Loucy (cell line): ENCODE results near the gene FTO.

Experiments used
- H2AFZ ChIP-seq: fragments of 200-600 bp; sonication (generic); 2 replicates; pipeline ENCODE4 v1.6.0; 2016; ENCODE audit warnings: antibody characterized with exemption, mild to moderate bottlenecking, low read length, moderate library complexity
- H3F3A ChIP-seq: fragments of 200-600 bp; 2 replicates; pipeline ENCODE4 v1.6.0; 2016; ENCODE audit warnings: antibody characterized with exemption, low read depth, mild to moderate bottlenecking
- H3K27me3 ChIP-seq: fragments of 200-600 bp; sonication (generic); 2 replicates; pipeline ENCODE4 v1.6.1; 2014; ENCODE audit warnings: low read length, mild to moderate bottlenecking; ENCODE audit not compliant: insufficient read depth, poor library complexity, severe bottlenecking
- H3K36me3 ChIP-seq: fragments of 200-600 bp; sonication (generic); 2 replicates; pipeline ENCODE4 v1.6.1; 2016; ENCODE audit warnings: low read length; ENCODE audit not compliant: insufficient read depth
- H3K4me1 ChIP-seq: fragments of 200-600 bp; sonication (generic); 2 replicates; pipeline ENCODE4 v1.5.1; 2014; ENCODE audit warnings: low read length, mild to moderate bottlenecking; ENCODE audit not compliant: insufficient read depth, poor library complexity, severe bottlenecking
- H3K4me2 ChIP-seq: fragments of 200-600 bp; sonication (generic); 2 replicates; pipeline ENCODE4 v1.6.0; 2014; ENCODE audit warnings: antibody characterized with exemption, low read length, low read depth, mild to moderate bottlenecking; ENCODE audit not compliant: poor library complexity, severe bottlenecking
- H3K4me3 ChIP-seq: fragments of 200-600 bp; sonication (generic); 2 replicates; pipeline ENCODE4 v1.5.1; 2014; ENCODE audit warnings: low read length, mild to moderate bottlenecking, mixed read lengths; ENCODE audit not compliant: poor library complexity, severe bottlenecking
- H3K79me2 ChIP-seq: fragments of 200-600 bp; sonication (generic); 2 replicates; pipeline ENCODE4 v1.6.1; 2014; ENCODE audit warnings: low read length; ENCODE audit not compliant: insufficient read depth
- H3K9ac ChIP-seq: fragments of 200-600 bp; sonication (generic); 2 replicates; pipeline ENCODE4 v1.6.0; 2014; ENCODE audit warnings: mild to moderate bottlenecking, low read depth, low read length, moderate library complexity; ENCODE audit not compliant: poor library complexity, severe bottlenecking
- H3K9me2 ChIP-seq: fragments of 200-600 bp; sonication (generic); replicated peaks from 2 replicates; pipeline ENCODE4 v1.6.1; 2016; ENCODE audit warnings: low read depth, low read length, mixed read lengths
- H3K9me3 ChIP-seq: fragments of 200-600 bp; sonication (generic); 2 replicates; pipeline ENCODE4 v1.6.1; 2014; ENCODE audit warnings: mild to moderate bottlenecking, antibody characterized with exemption, low read length, low read depth; ENCODE audit not compliant: insufficient read depth
- H4K20me1 ChIP-seq: fragments of 200-600 bp; sonication (generic); 2 replicates; pipeline ENCODE4 v1.6.0; 2014; ENCODE audit warnings: antibody characterized with exemption, low read length, mild to moderate bottlenecking; ENCODE audit not compliant: insufficient read depth, poor library complexity, severe bottlenecking
- EZH2phosphoT487 ChIP-seq: fragments of 200-600 bp; IDR thresholded peaks from 2 replicates; pipeline ENCODE4 v1.6.1; 2018; ENCODE audit warnings: antibody characterized with exemption, mild to moderate bottlenecking, moderate library complexity, borderline replicate concordance
- TF ChIP-seq, protein P1 (sequence below): fragments of 200-600 bp; sonication (generic); conservative IDR thresholded peaks from 2 replicates; pipeline ENCODE4 v1.5.1; 2014; ENCODE audit warnings: mild to moderate bottlenecking, antibody characterized with exemption, low read length

Gene FTO

DNA sequence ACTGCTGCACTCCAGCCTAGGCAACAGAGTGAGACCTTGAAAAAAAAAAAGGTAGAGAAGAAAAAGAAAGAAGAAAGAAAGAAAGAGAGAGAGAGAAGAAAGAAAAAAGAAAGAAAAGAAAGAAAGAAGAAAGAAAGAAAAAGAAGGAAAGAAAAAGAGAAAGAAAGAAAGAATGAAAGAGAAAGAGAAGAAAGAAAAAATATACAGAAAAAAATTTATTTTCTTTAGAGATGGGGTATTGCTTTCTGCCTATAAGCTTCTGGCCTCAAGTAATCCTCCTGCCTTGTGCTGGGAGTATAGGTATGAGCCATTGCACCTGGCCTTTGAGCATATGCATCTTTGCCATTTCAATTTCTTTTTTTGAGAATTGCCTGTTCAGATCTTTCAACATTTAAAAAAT is 425.9 kb downstream of the FTO start:
- Histone ChIP-seq H3K79me2 (no peaks in the 10 kb centered on the region), H3K4me1 (peaks cover 4% of the 10 kb centered on the region), H2AFZ (no peak overlapping the region), H3K4me3 (no peak overlapping the region), H3K9ac (no peak overlapping the region), H3F3A (no peaks in the 10 kb centered on the region), H3K9me3 (no peaks in the 10 kb centered on the region), H3K36me3 (no peaks in the 10 kb centered on the region), H3K4me2 (no peak overlapping the region), H3K27me3 (no peaks in the 10 kb centered on the region), H4K20me1 (no peaks in the 10 kb centered on the region), H3K9me2 (no peaks in the 10 kb centered on the region)
- TF ChIP-seq, protein P1, sequence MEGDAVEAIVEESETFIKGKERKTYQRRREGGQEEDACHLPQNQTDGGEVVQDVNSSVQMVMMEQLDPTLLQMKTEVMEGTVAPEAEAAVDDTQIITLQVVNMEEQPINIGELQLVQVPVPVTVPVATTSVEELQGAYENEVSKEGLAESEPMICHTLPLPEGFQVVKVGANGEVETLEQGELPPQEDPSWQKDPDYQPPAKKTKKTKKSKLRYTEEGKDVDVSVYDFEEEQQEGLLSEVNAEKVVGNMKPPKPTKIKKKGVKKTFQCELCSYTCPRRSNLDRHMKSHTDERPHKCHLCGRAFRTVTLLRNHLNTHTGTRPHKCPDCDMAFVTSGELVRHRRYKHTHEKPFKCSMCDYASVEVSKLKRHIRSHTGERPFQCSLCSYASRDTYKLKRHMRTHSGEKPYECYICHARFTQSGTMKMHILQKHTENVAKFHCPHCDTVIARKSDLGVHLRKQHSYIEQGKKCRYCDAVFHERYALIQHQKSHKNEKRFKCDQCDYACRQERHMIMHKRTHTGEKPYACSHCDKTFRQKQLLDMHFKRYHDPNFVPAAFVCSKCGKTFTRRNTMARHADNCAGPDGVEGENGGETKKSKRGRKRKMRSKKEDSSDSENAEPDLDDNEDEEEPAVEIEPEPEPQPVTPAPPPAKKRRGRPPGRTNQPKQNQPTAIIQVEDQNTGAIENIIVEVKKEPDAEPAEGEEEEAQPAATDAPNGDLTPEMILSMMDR: no peak
- TF ChIP-seq EZH2phosphoT487: no peak

DNA sequence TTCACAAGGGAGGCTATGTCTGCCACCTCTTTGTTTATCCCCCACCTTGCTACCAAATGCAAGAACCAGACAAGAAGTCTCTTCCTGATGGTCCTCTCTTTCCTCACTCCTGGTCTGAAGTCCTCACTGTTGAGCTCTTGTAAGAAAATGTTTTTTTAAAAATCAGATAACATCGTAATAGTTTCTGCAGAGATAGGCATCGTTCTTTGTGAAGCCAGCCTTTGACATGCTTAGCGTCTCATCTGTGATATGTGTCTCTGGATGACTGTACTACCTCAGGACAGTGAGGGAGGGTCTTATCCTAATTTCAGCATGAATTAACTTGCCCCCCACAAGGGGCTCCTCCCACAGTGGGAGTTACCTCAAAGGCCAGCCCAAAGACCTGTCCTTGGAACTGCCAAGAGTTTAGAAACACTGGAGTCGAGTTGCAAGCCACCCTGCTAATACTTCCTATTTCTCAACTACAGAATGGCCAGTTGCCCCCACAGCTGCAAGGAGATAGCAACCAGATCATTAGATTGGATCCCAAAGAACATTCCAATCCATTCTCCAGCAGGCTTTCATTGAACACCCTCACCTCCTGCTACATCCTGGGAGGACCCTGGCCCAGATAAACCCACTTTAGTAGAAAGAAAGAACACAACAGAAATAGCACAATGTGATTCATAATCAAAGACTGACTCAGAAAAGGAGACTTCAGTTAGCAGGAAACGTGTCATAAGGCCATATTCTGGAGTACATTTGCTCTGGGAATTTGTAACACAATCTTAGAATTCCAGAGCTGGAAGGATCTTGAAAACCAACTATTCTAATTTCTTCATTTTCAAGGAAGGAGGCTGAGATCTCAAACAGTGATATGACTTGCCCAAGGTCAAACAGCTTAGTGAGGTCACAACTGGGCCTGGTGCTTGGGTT is 431.7 kb downstream of the FTO start:
- H4K20me1 ChIP-seq: no peaks in the 10 kb centered on the region
- TF ChIP-seq, protein P1: no peak
- TF ChIP-seq EZH2phosphoT487: no peak
- no peaks in the 10 kb centered on the region for H3K9me3 ChIP-seq
- no peaks in the 10 kb centered on the region for H3K27me3 ChIP-seq
- H3K36me3 ChIP-seq: no peaks in the 10 kb centered on the region
- H3K4me1 ChIP-seq: peaks cover 12% of the 10 kb centered on the region
- H3K79me2 ChIP-seq: no peaks in the 10 kb centered on the region
- peak overlapping the region; percentile 70 for H2AFZ ChIP-seq
- H3F3A ChIP-seq: no peaks in the 10 kb centered on the region
- H3K4me2 ChIP-seq: no peak overlapping the region
- no peak overlapping the region for H3K4me3 ChIP-seq
- no peak overlapping the region for H3K9ac ChIP-seq
- H3K9me2 ChIP-seq: no peaks in the 10 kb centered on the region

DNA sequence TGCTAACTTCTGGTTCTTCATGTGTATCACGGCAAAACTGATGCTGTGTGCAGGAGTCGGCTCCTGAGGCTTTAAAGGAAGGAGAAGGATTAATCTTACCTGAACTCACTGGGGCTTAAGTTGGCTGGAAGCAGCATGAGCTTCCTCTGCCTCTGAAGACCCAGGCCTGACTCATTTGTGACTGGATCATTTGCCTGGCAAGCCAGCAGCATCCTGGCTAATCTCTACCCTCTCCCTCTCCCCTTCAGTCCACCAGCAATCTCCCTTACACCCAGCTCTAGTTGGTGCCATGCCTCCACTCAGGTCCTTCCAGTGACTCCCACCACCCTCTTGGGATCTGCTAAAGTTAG is 432.3 kb downstream of the FTO start:
- Histone ChIP-seq H3K9ac (no peak overlapping the region), H2AFZ (peak overlapping the region; percentile 70), H3K27me3 (no peaks in the 10 kb centered on the region), H3K79me2 (no peaks in the 10 kb centered on the region), H3K4me2 (no peak overlapping the region), H4K20me1 (no peaks in the 10 kb centered on the region), H3K36me3 (no peaks in the 10 kb centered on the region), H3F3A (no peaks in the 10 kb centered on the region), H3K4me1 (peaks cover 14% of the 10 kb centered on the region), H3K9me3 (no peaks in the 10 kb centered on the region), H3K9me2 (no peaks in the 10 kb centered on the region), H3K4me3 (no peak overlapping the region)
- TF ChIP-seq, protein P1: no peak
- TF ChIP-seq EZH2phosphoT487: no peak
